ENCODE data around the gene GCKR.
A peak's percentile ranks its signal among the peaks of the same experiment; 100 is the strongest.

The GCKR gene, protein sequence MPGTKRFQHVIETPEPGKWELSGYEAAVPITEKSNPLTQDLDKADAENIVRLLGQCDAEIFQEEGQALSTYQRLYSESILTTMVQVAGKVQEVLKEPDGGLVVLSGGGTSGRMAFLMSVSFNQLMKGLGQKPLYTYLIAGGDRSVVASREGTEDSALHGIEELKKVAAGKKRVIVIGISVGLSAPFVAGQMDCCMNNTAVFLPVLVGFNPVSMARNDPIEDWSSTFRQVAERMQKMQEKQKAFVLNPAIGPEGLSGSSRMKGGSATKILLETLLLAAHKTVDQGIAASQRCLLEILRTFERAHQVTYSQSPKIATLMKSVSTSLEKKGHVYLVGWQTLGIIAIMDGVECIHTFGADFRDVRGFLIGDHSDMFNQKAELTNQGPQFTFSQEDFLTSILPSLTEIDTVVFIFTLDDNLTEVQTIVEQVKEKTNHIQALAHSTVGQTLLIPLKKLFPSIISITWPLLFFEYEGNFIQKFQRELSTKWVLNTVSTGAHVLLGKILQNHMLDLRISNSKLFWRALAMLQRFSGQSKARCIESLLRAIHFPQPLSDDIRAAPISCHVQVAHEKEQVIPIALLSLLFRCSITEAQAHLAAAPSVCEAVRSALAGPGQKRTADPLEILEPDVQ

GRCh38 chr2:27496357-27497287 lies at the start of gene GCKR:
TSS of gene GCKR (plus strand) at chr2:27496839. CDS start at chr2:27496905, 66 bp downstream.
- no peak for DNase-seq

DNA sequence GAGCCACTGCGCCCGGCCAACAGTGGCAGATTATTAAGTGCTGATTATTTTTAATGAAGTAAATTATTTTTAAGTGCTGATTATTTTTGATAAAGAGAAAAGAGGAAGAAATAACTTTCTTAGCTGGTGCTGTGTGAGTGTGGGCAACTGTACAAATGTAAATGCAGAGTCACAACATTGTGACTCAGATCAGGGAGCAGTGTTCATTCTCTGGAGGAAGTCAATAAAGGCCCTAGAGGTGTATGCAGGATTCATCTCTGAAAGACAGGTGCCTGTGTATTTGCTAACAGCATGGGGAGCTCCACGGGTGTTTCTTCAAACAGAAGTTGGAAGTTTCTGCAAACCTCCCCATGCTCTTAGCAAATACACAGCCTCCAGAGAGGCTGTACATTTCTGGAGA lies 48.3 kb upstream of the GCKR start:
- no peak for DNase-seq

DNA sequence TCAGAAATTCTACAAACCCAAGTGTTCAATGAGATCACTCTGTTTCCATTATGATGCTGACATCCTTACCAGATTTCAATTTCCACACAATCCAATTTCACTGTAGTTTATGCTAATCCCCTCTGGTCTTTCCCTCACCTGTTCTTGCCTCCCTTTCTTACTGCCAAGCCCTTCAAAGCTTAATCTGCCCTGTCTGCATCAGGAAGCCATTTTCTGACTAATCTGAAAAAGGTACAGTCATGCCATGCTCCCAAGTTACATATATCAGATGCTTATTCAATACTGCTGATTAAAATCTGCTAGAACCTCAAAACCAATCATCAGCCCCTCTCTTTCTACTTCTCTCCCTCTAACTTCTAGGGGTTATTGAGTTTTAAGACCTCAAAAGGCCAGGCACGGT lies 45.5 kb upstream of the GCKR start:
- DNase-seq, result no peak

GRCh38 chr2:27453968-27454367 lies 42.7 kb upstream of the GCKR start:
- no peak for DNase-seq

DNA sequence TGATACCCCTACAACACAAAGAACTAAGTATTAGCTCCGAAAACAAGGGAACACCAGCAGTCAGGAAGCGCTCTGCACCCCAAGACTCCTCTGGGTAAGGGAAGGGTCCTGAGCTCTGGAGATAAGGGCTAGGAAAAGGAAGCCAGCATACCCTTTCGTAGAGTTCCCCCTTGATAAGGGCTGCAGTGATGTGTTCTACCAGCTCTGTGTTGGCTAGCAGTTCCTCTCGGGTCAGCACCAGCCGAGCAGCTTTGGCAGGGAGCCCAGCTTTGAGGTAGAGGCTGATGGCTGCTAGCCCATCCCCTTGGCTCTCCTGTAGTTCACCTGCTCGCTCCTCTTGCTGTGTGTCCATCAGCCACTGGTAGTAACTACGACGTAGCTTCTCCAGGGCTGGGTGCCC lies 35.5 kb upstream of the GCKR start:
- DNase-seq, result no peak

GRCh38 chr2:27464443-27464842 lies 32.2 kb upstream of the GCKR start:
- DNase-seq, result no peak

DNA sequence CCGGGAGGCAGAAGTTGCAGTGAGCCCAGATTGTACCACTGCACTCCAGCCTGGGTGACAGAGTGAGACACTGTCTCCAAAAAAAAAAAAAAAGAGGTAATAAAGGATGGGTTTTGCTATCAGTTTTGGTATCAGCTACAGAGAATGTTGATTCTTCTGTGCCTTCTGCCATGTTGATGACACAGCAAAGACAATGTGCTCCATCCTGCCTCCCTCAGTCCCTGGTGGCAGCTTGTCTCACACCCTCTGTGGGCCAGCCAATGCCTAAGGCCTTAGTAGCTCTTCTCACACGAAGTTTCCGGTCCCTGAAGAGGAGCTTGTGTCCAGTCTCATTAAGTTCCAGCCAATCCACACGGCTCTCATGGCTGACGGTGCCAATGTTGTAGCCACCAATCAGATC lies 24.7 kb upstream of the GCKR start:
- DNase-seq, result no peak

GRCh38 chr2:27485496-27485895 lies 11.1 kb upstream of the GCKR start:
- DNase-seq, result no peak

- no peak for DNase-seq
Observed at GRCh38 chr2:27489118-27489497, 7.5 kb upstream of the GCKR start.

GRCh38 chr2:27489498-27490397 lies 6.9 kb upstream of the GCKR start, which contains the start of gene IFT172:
TSS of gene IFT172 (minus strand) at chr2:27489743. CDS start at chr2:27489653, 90 bp downstream.
- peak; percentile 97 for DNase-seq

GRCh38 chr2:27492557-27492956 lies 4.1 kb upstream of the GCKR start:
- no peak for DNase-seq

DNA sequence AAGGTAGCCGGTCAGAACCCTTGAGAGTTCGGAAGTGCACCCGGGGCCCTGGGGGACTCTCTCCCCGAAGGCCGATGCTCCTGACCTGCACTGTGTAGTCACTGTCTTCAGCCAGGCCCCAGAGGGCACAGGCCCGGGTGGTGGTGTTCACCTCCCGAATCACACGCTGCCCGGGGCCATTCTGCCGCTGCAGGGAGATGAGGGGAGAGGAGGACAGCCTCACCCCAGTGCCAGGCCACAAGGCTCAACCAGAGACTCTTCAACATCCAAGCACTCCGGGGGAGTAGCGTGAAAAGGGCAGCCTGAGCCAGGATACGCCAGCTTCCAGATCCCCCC lies 2.7 kb upstream of the GCKR start:
- DNase-seq, result no peak

- no peak for DNase-seq
Observed at GRCh38 chr2:27494284-27494943, 2.2 kb upstream of the GCKR start.

DNA sequence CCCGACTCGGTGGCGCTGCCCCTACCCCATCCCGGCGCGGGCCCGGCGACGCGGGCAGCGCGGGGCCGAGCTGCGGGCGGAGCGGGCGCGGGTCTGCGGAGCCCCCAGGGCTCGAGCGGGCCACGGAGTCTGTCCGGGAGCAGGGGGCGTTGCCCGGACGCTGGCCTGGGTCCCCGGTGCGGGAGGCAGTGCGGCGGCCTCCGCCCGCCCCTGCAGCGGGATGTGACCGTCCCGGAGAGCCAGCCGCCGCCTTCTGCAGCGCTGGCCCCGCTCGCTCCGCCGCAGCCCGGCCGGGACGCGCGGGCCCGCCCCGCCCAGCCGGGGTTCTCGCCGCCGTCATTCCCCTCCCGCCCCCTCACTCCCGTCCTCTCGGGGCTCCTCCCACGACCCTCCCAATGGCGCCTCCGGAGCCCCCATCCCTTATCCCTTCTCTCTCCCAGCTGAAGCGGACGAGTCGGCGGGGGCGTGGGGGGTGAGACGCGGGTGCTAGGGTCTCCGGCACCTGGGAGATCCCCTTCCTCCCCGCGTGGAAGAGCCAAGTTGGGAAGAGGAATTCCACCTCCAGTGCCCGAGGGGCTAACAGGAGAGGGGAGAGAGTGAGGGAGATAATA lies 1.6 kb upstream of the GCKR start, which contains the start of gene FNDC4:
TSS of gene FNDC4 (minus strand) at position 257 of the 611 bp plus-strand sequence. CDS start 521 bp downstream, outside the sequence.
- no peak for DNase-seq

DNA sequence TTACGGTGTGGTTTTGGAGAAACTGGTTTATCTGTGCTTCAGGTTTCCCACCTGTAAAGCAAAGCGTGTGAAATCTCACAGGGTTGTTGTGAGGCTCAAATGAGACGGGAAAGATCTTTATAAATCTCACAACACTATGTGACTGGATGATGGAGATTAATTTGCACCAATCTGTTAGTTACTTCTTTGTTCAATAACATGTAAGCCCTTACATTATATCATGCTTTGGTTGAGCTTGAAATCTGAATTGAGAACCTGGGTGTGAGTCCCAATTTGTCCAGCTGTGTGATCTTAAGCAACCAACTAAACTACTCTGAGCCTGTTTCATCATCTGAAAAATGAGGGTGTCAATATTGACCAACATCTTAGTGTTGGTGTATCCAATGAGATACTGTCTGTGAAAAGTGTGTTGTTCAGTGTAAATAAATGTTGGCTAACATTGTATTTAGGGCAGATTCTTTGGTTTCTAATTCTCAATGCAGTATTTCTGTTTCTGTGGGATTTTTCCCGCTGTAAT lies 741 bp upstream of the GCKR start:
- no peak for DNase-seq

DNA sequence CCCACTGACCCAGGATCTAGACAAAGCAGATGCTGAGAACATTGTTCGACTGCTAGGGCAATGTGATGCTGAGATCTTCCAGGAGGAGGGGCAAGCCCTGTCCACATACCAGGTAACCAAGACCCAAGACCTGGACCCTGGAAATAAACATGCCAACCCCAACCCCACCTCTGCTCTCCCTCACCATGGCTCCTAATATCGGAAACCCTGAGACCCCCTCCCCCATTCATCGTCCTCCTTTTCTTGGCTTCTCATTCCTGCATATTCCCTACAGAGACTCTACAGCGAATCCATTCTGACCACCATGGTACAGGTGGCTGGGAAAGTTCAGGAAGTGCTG lies 619 bp downstream of the GCKR start:
- DNase-seq, result no peak

GRCh38 chr2:27498975-27499374 lies 2.3 kb downstream of the GCKR start:
- no peak for DNase-seq

DNA sequence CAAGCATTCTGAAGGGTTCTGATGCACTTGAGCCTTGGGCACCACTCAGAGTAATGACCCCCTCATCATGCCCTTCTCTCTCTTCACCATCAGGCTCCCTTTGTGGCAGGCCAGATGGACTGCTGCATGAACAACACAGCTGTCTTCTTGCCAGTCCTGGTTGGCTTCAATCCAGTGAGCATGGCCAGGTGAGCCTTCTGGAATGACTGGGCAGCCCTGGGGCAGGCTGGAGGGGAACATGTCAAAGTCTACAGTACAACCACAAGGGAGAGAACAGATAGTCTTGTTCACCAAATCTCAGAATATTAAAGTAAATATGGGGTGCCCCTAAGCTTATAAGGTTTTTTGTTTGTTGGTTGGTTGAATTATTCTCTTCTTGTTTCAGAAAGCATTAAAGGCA lies 4.4 kb downstream of the GCKR start:
- DNase-seq, result no peak

DNA sequence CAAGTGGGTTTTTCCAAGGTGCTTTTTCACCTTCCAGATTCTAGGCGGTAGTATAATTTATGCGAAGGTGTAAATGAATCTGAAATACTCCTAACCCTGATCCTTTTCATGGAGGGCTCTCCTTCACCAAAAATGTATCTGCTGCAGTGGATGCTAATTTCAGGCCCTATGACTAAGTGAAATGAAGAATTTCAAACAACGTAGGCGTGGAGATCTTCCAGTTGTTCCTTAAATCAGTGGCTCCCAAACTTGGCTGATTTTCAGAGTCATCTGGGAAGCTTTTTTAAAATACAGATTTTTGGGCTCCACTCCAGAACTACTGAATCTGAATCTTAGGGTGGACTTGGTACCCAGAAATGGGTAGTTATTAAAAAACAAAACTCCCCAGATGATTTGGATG lies 5.5 kb downstream of the GCKR start:
- no peak for DNase-seq

- DNase-seq, result no peak
Observed at GRCh38 chr2:27506587-27506986, 9.9 kb downstream of the GCKR start.

- no peak for DNase-seq
Observed at GRCh38 chr2:27507293-27507692, 10.7 kb downstream of the GCKR start.

All from stimulated activated CD4-positive, alpha-beta T cell treated with anti-CD3 and anti-CD28 coated beads, Interleukin-12 subunit alpha, Interleukin-12 subunit beta, amount 100 ng/mL, for 4 hours (primary cell).